Thoracic aorta (tissue), 2 donors: ENCODE data around the gene CALHM1. TPM values are rescaled to one million over a fixed set of nuclear protein-coding genes. Genes with fewer than 3 reads are reported as not detected.

Experiments
- ATAC-seq: fragments of 150-250 bp; one replicate; pipeline ENCODE4 v1.8.0; 2017; ENCODE audit warnings: low read depth; ENCODE audit not compliant: insufficient number of reproducible peaks, low FRiP score
- DNase-seq: peaks from one replicate; pipeline ENCODE4 v3.0.0-alpha.2; 2020; ENCODE audit warnings: low spot score
- H3K27ac ChIP-seq, 2 donors: fragments of 200-600 bp; sonication (generic); 1 replicate in 1 of 2; 2 replicates in 1 of 2; pipeline ENCODE4 v1.5.1; 2016; ENCODE audit warnings: mild to moderate bottlenecking in 2 of 2, moderate library complexity in 2 of 2
- H3K27me3 ChIP-seq: fragments of 200-600 bp; sonication (generic); replicated peaks from 2 replicates; pipeline ENCODE4 v1.6.0; 2016; ENCODE audit warnings: mild to moderate bottlenecking; ENCODE audit not compliant: insufficient read depth
- H3K36me3 ChIP-seq: fragments of 200-600 bp; sonication (generic); one replicate; pipeline ENCODE4 v1.5.1; 2016
- H3K4me1 ChIP-seq, 2 donors: fragments of 200-600 bp; sonication (generic); 1 replicate in 1 of 2; 2 replicates in 1 of 2; pipeline versions ENCODE4 v1.5.1 to v1.6.0; 2016; ENCODE audit warnings: low read depth in 2 of 2, mild to moderate bottlenecking in 1 of 2; ENCODE audit not compliant: control insufficient read depth in 1 of 2
- H3K4me3 ChIP-seq: fragments of 200-600 bp; sonication (generic); 2 replicates; pipeline ENCODE4 v1.5.1; 2016; ENCODE audit warnings: mild to moderate bottlenecking
- H3K9me3 ChIP-seq: fragments of 200-600 bp; sonication (generic); 2 replicates; pipeline ENCODE4 v1.5.1; 2016
- CTCF ChIP-seq: fragments of 200-600 bp; sonication (generic); IDR thresholded peaks from one replicate; pipeline ENCODE4 v1.5.1; 2019; ENCODE audit warnings: antibody characterized with exemption
- total RNA-seq, 2 donors: library from RNA; depleted of rRNA; stranded (reverse); fragments of >200 nt; gene quantifications; one replicate each; pipeline versions ENCODE4 v1.1.0 to v1.2.3, GENCODE V29; 2016

CALHM1 gene
- total RNA-seq, 2 donors from 2014 or later = not detected

DNA sequence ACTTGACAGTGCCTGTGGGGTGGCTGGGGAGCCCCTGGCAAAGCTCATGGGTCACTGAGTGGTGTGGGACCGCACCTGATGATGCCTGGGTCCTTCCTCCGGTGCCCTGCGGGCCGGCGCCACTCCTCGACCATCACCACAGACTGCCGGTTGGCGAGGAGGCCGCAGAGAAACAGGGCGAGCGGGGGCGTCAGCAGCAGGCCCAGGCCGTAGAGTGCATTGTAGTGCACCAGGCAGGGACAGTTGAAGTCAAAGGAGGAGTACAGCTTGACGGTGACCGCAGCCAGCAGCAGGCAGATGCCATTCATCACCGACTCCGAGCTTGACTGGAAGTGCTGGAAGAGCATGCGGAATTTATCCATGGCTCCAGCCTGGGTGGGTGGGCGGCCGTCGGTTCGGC lies 20.0 kb upstream of the CALHM1 start:
- ATAC-seq (no peak), DNase-seq (no peak)
- no peaks in the 10 kb centered on the region for H3K4me1 ChIP-seq
- H3K27me3 ChIP-seq = no peaks in the 10 kb centered on the region
- no peak overlapping the region for H3K27ac ChIP-seq
- H3K36me3 ChIP-seq = no peaks in the 10 kb centered on the region
- no peaks in the 10 kb centered on the region for H3K9me3 ChIP-seq
- no peak overlapping the region for H3K4me3 ChIP-seq
- no peak for TF ChIP-seq CTCF

GRCh38 chr10:103476046-103476768 lies 17.5 kb upstream of the CALHM1 start:
- no peak for TF ChIP-seq CTCF
- Histone ChIP-seq H3K9me3 (no peaks in the 10 kb centered on the region), H3K27me3 (no peaks in the 10 kb centered on the region), H3K4me1 (peaks cover 0 to 4% of the 10 kb centered on the region in 2 donors), H3K4me3 (no peak overlapping the region), H3K27ac (no peak overlapping the region), H3K36me3 (no peaks in the 10 kb centered on the region)
- ATAC-seq = no peak
- no peak for DNase-seq

DNA sequence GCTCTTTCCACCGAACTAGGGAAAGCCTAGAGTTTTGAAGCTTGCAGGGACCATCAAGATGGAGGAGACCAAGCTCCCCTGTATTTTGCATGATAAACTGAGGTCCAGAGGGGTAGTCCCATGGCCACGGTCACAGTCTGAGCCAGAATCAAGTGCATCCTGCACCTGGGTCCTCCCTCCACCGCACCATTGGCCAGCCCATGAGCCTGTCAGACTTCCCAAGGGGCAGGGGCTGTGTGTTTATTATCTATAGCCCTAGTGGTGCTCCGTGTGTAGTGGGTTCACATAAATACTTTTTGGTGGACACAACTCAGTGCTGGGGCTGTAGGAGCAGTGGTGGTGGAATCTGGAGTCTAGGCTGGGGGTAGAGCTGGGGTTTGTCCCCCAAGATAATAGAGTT lies 16.7 kb upstream of the CALHM1 start:
- Histone ChIP-seq H3K27ac (no peak overlapping the region), H3K36me3 (no peaks in the 10 kb centered on the region), H3K4me1 (peaks cover 0 to 4% of the 10 kb centered on the region in 2 donors), H3K27me3 (no peaks in the 10 kb centered on the region), H3K9me3 (no peaks in the 10 kb centered on the region), H3K4me3 (no peak overlapping the region)
- no peak for ATAC-seq
- no peak for TF ChIP-seq CTCF
- DNase-seq = no peak

GRCh38 chr10:103474077-103474476 lies 15.4 kb upstream of the CALHM1 start:
- ATAC-seq (no peak), DNase-seq (no peak)
- peaks cover 0 to 4% of the 10 kb centered on the region in 2 donors for H3K4me1 ChIP-seq
- no peak overlapping the region for H3K27ac ChIP-seq
- H3K4me3 ChIP-seq = no peak overlapping the region
- H3K36me3 ChIP-seq = no peaks in the 10 kb centered on the region
- no peak for TF ChIP-seq CTCF
- H3K27me3 ChIP-seq = no peaks in the 10 kb centered on the region
- H3K9me3 ChIP-seq = no peaks in the 10 kb centered on the region

DNA sequence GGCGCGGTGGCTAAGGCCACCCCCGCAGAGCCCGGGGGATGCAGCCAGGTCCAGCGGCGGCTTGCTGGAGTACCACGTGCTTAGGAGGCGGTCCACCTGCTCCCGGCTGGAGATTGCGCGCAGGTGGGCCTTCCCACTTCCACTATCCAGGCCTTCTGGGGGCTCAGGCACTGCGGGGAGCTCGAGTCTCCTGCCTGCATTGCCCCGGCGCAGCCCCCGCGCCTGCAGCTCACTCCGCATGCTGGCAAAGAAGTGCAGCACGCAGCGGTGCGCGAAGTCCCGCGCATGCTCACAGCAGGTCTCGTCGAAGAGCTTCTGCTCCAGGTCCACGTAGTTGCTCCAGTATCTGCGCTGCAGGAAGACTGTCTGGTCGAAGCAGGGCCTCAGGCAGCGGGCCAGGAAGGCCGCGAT lies 14.6 kb upstream of the CALHM1 start:
- TF ChIP-seq CTCF = no peak
- no peak for ATAC-seq
- Histone ChIP-seq H3K27ac (no peak overlapping the region), H3K27me3 (no peaks in the 10 kb centered on the region), H3K36me3 (no peaks in the 10 kb centered on the region), H3K4me1 (peaks cover 0 to 4% of the 10 kb centered on the region in 2 donors), H3K4me3 (no peak overlapping the region), H3K9me3 (no peaks in the 10 kb centered on the region)
- DNase-seq = no peak
